WI38 (cell line): ENCODE measurements around the gene BLCAP.
"Not testable (repeated sequence)": the region's sequence is repeated elsewhere in the genome, so short reads cannot be mapped to it uniquely, and the experiment has no call there.

Experiments used
- H3K4me3 ChIP-seq: 2 replicates; pipeline ENCODE4 v1.5.1; 2011; ENCODE audit warnings: low read depth, mild to moderate bottlenecking, control low read depth, low read length
- TF ChIP-seq, protein P1 (sequence below): IDR thresholded peaks from 2 replicates; pipeline ENCODE4 v1.5.1; 2012; ENCODE audit warnings: low read depth, mild to moderate bottlenecking, control low read depth, low read length

The BLCAP gene

DNA sequence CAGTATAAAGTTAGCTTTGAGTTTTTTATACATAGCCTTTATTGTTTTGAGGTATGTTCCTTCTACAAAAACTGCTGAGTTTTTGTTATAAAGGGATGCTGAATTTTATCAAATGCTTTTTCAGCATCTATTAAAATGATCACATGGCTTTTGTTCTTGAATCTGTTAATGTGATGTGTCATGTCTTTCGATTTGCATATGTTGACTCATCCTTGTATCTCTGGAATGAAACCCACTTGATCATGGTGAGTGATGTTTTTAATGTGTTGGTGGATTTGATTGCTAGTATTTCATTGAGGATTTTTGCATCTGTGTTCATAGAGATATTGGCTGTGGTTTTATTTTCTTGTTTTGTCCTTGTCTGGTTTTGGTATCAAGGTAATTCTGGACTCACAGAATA is 24.7 kb upstream of the BLCAP start:
- TF ChIP-seq, protein P1, sequence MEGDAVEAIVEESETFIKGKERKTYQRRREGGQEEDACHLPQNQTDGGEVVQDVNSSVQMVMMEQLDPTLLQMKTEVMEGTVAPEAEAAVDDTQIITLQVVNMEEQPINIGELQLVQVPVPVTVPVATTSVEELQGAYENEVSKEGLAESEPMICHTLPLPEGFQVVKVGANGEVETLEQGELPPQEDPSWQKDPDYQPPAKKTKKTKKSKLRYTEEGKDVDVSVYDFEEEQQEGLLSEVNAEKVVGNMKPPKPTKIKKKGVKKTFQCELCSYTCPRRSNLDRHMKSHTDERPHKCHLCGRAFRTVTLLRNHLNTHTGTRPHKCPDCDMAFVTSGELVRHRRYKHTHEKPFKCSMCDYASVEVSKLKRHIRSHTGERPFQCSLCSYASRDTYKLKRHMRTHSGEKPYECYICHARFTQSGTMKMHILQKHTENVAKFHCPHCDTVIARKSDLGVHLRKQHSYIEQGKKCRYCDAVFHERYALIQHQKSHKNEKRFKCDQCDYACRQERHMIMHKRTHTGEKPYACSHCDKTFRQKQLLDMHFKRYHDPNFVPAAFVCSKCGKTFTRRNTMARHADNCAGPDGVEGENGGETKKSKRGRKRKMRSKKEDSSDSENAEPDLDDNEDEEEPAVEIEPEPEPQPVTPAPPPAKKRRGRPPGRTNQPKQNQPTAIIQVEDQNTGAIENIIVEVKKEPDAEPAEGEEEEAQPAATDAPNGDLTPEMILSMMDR: no peak
- H3K4me3 ChIP-seq: no peak overlapping the region

DNA sequence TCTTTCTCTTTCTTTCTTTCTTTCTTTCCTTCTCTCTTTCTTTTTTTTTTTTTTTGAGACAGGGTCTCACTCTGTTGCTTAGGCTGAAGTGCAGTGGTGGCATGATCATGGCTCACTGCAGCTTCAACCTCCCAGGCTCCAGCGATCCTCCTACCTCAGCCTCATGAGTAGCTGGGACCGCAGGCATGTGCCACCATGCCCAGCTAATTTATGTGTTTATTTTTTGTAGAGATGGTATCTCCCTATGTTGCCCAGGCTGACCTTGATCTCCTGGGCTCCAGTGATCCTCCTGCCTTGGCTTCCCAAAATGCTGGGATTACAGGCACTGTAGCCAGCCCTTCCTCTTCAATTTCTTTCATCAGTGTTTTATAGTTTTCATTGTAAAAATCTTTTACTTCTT is 24.0 kb upstream of the BLCAP start:
- not testable (repeated sequence) for H3K4me3 ChIP-seq

DNA sequence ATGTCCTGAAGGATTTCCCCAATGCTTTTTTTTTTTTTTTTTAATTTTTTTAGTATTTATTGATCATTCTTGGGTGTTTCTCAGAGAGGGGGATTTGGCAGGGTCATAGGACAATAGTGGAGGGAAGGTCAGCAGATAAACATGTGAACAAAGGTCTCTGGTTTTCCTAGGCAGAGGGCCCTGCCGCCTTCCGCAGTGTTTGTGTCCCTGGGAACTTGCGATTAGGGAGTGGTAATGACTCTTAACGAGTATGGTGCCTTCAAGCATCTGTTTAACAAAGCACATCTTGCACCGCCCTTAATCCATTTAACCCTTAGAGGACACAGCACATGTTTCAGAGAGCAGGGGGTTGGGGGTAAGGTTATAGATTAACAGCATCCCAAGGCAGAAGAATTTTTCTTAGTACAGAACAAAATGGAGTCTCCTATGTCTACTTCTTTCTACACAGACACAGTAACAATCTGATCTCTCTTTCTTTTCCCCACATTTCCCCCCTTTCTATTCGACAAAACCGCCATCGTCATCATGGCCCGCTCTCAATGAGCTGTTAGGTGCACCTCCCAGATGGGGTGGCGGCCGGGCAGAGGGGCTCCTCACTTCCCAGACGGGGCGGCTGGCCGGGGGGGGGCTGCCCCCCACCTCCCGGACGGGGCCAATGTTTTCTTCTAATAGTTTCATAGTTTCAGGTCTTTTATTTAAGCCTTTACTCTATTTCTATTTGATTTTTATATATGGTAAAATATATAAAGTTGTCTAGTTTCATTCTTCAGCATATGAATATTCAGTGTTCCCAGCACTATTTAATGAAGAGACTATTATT is 22.6 kb upstream of the BLCAP start:
- H3K4me3 ChIP-seq: not testable (repeated sequence)

DNA sequence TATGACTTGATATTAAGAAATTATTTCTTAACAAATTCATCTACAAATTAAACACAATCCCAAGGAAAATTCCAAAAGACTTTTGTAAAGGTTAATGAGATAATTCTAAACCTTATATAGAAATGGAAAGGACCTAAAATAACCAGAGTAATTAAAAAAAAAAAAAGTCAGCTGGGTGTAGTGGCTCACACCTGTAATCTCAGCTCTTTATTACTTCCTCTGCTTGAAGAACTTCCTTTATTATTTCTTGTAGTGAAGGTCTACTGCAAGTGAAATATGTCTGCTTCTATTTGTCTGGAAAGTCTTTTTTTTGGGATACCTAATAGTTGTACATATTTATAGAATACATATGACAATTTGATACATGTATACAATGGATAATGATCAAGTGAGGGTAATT is 20.2 kb upstream of the BLCAP start:
- no peak overlapping the region for H3K4me3 ChIP-seq
- TF ChIP-seq, protein P1: no peak

DNA sequence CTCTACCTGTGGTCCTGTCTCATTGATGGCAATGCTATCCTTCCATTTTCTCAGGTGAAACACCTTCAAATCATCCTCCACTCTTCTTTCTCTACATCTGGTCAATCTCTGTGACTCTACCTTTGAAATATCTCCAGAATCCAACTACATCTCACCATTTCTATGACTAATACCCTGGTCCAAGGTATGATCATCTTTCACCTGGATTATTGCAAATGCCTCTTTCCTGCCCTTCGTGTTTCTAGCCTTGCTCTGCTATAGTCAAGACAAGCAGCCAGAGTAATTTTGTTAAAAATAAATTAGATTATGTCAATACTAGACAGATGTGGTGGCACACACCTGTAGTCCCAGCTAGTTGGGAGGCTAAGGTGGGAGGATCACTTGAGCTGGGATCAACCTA is 17.8 kb upstream of the BLCAP start:
- TF ChIP-seq, protein P1: no peak
- no peak overlapping the region for H3K4me3 ChIP-seq

DNA sequence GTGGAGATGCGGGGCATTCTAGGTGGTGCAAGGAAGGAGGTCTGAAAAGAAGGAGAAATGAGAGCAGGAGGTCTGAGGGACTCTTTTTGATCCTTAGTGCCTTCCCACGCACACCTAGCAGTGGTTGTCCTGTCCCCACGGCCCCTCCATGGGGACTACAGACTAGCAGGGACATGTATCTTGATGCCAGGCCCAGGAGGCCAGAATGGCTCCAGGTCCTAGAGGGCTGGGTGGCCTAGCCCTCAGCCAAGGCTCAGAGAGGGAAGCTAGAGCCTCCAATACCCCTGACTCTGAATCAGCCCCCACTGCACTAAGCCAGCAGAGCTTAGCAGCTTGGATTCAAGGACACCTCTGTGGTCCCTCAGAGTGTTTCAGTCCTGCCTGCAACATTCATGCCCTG is 16.7 kb upstream of the BLCAP start:
- H3K4me3 ChIP-seq: no peak overlapping the region
- TF ChIP-seq, protein P1: no peak

DNA sequence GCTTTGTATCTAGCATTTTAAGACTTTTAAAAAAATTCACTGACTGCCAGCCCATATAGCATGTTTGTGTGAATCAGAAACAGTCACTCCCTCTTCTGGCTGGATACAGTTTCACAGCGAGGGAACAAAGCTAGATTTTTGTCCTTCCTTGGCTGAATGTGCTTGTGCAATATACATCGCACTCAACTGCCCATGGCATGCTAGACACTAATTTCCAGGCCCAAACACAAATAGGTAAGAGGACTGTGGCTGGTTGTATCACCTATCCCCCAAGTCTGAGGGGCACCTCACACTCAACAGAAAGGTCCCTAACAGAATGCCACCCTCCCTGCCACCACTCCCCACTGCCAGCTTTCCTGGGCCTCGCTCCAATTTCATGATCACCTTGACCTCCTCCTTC is 16.2 kb upstream of the BLCAP start:
- TF ChIP-seq, protein P1: peak; percentile 30; the same call in 1 of the 2 replicates
- no peak overlapping the region for H3K4me3 ChIP-seq

DNA sequence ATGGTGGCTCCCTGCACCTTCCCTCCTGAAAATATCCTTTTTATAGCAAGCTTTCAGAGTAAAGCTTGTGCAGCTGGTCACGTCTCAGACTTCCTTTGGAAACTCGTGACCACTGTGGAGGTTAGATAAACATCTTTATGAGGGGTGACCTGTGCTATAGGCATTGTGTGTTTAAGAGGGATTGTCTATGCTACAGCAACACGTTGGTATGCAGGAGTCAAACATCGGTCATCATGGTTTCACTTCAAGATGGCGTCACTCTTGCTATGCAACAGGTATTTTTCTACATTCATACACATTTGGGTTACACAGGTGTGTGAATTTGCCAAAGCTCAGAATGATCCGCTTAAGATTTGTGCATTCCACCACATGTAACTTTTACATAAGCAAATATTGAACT is 14.6 kb upstream of the BLCAP start:
- H3K4me3 ChIP-seq: no peak overlapping the region
- TF ChIP-seq, protein P1: no peak
